Dendritic cell treated with granulocyte-macrophage colony-stimulating factor and Interleukin-4, amounts not matched to agents 40 ng/mL and 50 ng/mL, for 4 days (primary cell): Measurements from ENCODE around the gene HAL.

Experiments used
- H3K27ac Mint-ChIP-seq: one replicate; pipeline ENCODE4 v1.8.0; 2022; ENCODE audit warnings: mild to moderate bottlenecking, mixed read lengths
- H3K27me3 Mint-ChIP-seq: one replicate; pipeline ENCODE4 v1.8.0; 2022; ENCODE audit warnings: mild to moderate bottlenecking, mixed read lengths
- H3K36me3 Mint-ChIP-seq: one replicate; pipeline ENCODE4 v1.8.0; 2022; ENCODE audit warnings: low read depth, mixed read lengths
- H3K4me1 Mint-ChIP-seq: one replicate; pipeline ENCODE4 v1.8.0; 2022; ENCODE audit warnings: low read depth, mixed read lengths
- H3K4me3 Mint-ChIP-seq: one replicate; pipeline ENCODE4 v1.8.0; 2022; ENCODE audit warnings: mild to moderate bottlenecking, moderate library complexity, mixed read lengths
- H3K9me3 Mint-ChIP-seq: one replicate; pipeline ENCODE4 v1.8.0; 2022; ENCODE audit warnings: mixed read lengths
- intact Hi-C: fragments of 100-400 bp; cut with micrococcal nuclease; formaldehyde crosslinking; loops from one replicate; pipeline ENCODE4 v1.15.0; 2022

The HAL gene

GRCh38 chr12:95956557-95957145 lies 39.5 kb downstream of the HAL start:
- no peaks in the 10 kb centered on the region for H3K9me3 Mint-ChIP-seq
- no peaks in the 10 kb centered on the region for H3K27me3 Mint-ChIP-seq
- H3K4me1 Mint-ChIP-seq = peaks cover 11% of the 10 kb centered on the region
- H3K27ac Mint-ChIP-seq = no peak overlapping the region
- H3K36me3 Mint-ChIP-seq = no peaks in the 10 kb centered on the region
- H3K4me3 Mint-ChIP-seq = no peak overlapping the region
- intact Hi-C loops = no loop called here

- no peaks in the 10 kb centered on the region for H3K36me3 Mint-ChIP-seq
- no peak overlapping the region for H3K4me3 Mint-ChIP-seq
- peaks cover 20% of the 10 kb centered on the region for H3K4me1 Mint-ChIP-seq
- H3K27me3 Mint-ChIP-seq = no peaks in the 10 kb centered on the region
- no peak overlapping the region for H3K27ac Mint-ChIP-seq
- peaks cover 8% of the 10 kb centered on the region for H3K9me3 Mint-ChIP-seq
- intact Hi-C loops = no loop called here
These were observed 40.5 kb downstream of the HAL start for GRCh38 chr12:95955549-95956159.

GRCh38 chr12:95953000-95953399 lies 43.1 kb downstream of the HAL start:
- Mint-ChIP-seq H3K27ac (no peak overlapping the region), H3K4me3 (no peak overlapping the region), H3K9me3 (peaks cover 8% of the 10 kb centered on the region), H3K27me3 (no peaks in the 10 kb centered on the region), H3K36me3 (no peaks in the 10 kb centered on the region), H3K4me1 (peaks cover 14% of the 10 kb centered on the region)
- intact Hi-C loops = no loop called here

GRCh38 chr12:95951515-95951914 lies 44.6 kb downstream of the HAL start:
- H3K4me3 Mint-ChIP-seq = no peak overlapping the region

GRCh38 chr12:95949477-95950206 lies 46.5 kb downstream of the HAL start:
- intact Hi-C loops = no loop called here
- H3K4me3 Mint-ChIP-seq = no peak overlapping the region
- no peaks in the 10 kb centered on the region for H3K27me3 Mint-ChIP-seq
- H3K9me3 Mint-ChIP-seq = peaks cover 8% of the 10 kb centered on the region
- no peaks in the 10 kb centered on the region for H3K36me3 Mint-ChIP-seq
- no peak overlapping the region for H3K27ac Mint-ChIP-seq
- peaks cover 14% of the 10 kb centered on the region for H3K4me1 Mint-ChIP-seq

More at GRCh38 chr12:95951515-95951914, 44.6 kb downstream of the HAL start:
- no peaks in the 10 kb centered on the region for H3K27me3 Mint-ChIP-seq
- no peaks in the 10 kb centered on the region for H3K36me3 Mint-ChIP-seq
- H3K27ac Mint-ChIP-seq = no peak overlapping the region
- intact Hi-C loops = no loop called here
- peaks cover 8% of the 10 kb centered on the region for H3K9me3 Mint-ChIP-seq
- peaks cover 14% of the 10 kb centered on the region for H3K4me1 Mint-ChIP-seq

- peaks cover 7% of the 10 kb centered on the region for H3K36me3 Mint-ChIP-seq
- intact Hi-C loops = no loop called here
- no peaks in the 10 kb centered on the region for H3K27me3 Mint-ChIP-seq
- no peak overlapping the region for H3K27ac Mint-ChIP-seq
- H3K4me1 Mint-ChIP-seq = peaks cover 7% of the 10 kb centered on the region
- no peaks in the 10 kb centered on the region for H3K9me3 Mint-ChIP-seq
- no peak overlapping the region for H3K4me3 Mint-ChIP-seq
These were observed 51.9 kb downstream of the HAL start for GRCh38 chr12:95944108-95944704.

GRCh38 chr12:95943330-95943842 lies 52.8 kb downstream of the HAL start, which contains the start of gene AMDHD1:
AMDHD1 (plus strand) TSS chr12:95943331; CDS start chr12:95943399, 68 bp downstream.
- H3K36me3 Mint-ChIP-seq = peaks cover 7% of the 10 kb centered on the region
- H3K4me3 Mint-ChIP-seq = peak within 1 kb of the TSS; percentile 84
- peaks cover 7% of the 10 kb centered on the region for H3K4me1 Mint-ChIP-seq
- no peaks in the 10 kb centered on the region for H3K27me3 Mint-ChIP-seq
- peak within 1 kb of the TSS; percentile 84 for H3K27ac Mint-ChIP-seq
- intact Hi-C loops = loop anchor here (2.0 kb wide), 1 partner anchor 85 kb away; the partner anchor contains the start of gene SNRPF
- H3K9me3 Mint-ChIP-seq = no peaks in the 10 kb centered on the region

- H3K27me3 Mint-ChIP-seq = peaks cover 1% of the 10 kb centered on the region
- H3K4me3 Mint-ChIP-seq = peak within 1 kb of the TSS; percentile 84
- peak within 1 kb of the TSS; percentile 84 for H3K27ac Mint-ChIP-seq
- intact Hi-C loops = loop anchor here (2.0 kb wide), 1 partner anchor 84 kb away; the partner anchor contains the start of gene SNRPF
- H3K4me1 Mint-ChIP-seq = peaks cover 8% of the 10 kb centered on the region
- peaks cover 7% of the 10 kb centered on the region for H3K36me3 Mint-ChIP-seq
- no peaks in the 10 kb centered on the region for H3K9me3 Mint-ChIP-seq
These were observed 53.4 kb downstream of the HAL start, which contains the start of gene CCDC38 for GRCh38 chr12:95942524-95943329. CCDC38 (minus strand) TSS chr12:95942614; CDS start chr12:95936509, 6,105 bp downstream.

GRCh38 chr12:95942101-95942523 lies 54.0 kb downstream of the HAL start:
- peaks cover 7% of the 10 kb centered on the region for H3K36me3 Mint-ChIP-seq
- peaks cover 12% of the 10 kb centered on the region for H3K4me1 Mint-ChIP-seq
- peak overlapping the region; percentile 84 for H3K27ac Mint-ChIP-seq
- peaks cover 1% of the 10 kb centered on the region for H3K27me3 Mint-ChIP-seq
- no peaks in the 10 kb centered on the region for H3K9me3 Mint-ChIP-seq
- H3K4me3 Mint-ChIP-seq = peak overlapping the region; percentile 84
- intact Hi-C loops = loop anchor here (2.0 kb wide), 1 partner anchor 83 kb away; the partner anchor contains the start of gene SNRPF

GRCh38 chr12:95940514-95940913 lies 55.6 kb downstream of the HAL start:
- H3K36me3 Mint-ChIP-seq = peaks cover 7% of the 10 kb centered on the region
- intact Hi-C loops = no loop called here
- peaks cover 12% of the 10 kb centered on the region for H3K4me1 Mint-ChIP-seq
- no peak overlapping the region for H3K4me3 Mint-ChIP-seq
- H3K9me3 Mint-ChIP-seq = no peaks in the 10 kb centered on the region
- H3K27ac Mint-ChIP-seq = no peak overlapping the region
- peaks cover 1% of the 10 kb centered on the region for H3K27me3 Mint-ChIP-seq
